Measurements from ENCODE around the gene FGD1. TPM values are rescaled to one million over a fixed set of nuclear protein-coding genes. Genes with fewer than 3 reads are reported as not detected.

Gene FGD1
- total RNA-seq, 4 donors from 2014 or later: 0.98 to 1.1 (median 1.0) TPM

DNA sequence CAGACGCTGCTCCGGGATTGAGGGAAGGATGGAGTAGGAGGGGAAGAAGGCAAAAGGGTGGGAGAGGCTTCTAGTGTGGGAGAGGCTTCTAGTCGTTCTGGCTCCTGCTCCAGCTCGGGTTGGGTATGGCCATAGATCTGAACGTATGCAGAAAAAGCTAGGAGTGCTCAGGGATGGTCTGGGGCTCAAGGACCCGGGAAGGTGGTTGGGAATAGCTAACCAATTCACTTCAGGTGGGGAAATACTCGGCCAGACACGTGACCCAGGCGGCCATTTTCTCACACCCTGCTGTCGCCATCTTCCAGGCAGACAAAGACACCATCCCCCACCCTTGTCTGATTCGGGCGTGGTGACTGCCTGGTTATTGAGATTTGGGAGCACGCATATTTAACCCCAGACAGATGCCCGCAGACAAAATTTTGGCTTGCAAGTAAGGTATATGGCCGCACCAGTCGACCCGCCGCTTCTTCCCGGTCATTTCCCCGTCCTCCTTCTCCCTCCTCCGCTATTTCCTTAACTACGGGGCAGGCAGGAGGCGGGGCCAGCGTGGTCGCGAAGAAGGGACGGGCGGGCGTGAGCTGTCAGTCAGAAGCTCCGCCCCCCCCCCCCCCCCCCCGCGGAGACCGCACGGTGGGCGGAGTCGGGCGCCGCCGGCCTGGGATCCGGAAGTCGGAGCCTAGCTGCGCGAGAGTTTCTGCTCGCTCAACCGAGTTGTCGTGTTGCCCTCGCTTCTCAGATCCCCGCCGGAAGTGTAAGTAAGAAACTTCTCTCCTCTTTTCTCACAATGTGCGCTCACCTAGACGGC, 33.7 kb upstream of the FGD1 start, which contains the start of gene GNL3L:
Gene GNL3L, plus strand, starts transcription at position 668 of the 805 bp plus-strand sequence. CDS start 2,348 bp downstream, outside the sequence.
- intact Hi-C loops (cut with DNase I; ENCODE audit: low total_unique reads): loop anchor here (2.0 to 5.0 kb wide), 4 partner anchors 33 to 473 kb away; partner anchors contain the start of genes APEX2, FGD1 and TSR2

DNA sequence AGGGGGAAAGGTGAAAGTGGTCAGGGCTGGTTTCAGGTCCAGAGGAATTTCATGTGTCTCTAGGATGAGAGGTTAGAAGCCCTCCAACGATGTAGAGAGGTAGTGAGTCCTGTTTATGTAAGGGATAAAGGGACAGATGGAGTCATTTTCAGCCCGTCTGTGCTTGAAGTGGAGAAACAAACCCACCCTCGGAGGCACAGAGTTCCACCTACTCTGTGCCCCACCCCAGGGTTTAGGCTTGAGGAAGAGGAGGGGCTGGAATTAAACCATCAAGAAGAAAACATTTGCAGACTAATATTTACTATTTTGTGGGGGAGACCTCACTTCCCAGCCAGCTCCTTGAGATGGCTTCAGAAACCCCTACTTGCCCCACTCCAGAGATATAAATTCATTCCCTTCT, 33.1 kb upstream of the FGD1 start:
- no peaks in the 10 kb centered on the region for H3K9me3 ChIP-seq
- H3K27me3 ChIP-seq: peaks cover 0 to 3% (median 0%) of the 10 kb centered on the region in 3 donors
- intact Hi-C loops (cut with DNase I; ENCODE audit: low total_unique reads) (loop anchor here (2.0 kb wide), 1 partner anchor 32 kb away; the partner anchor contains the start of gene FGD1), in situ Hi-C loops (cut with MboI; ENCODE audit: low sequenced_read_pairs in 4 of 4) (loop anchor here in 3 of 4 donors (25.0 kb wide), 2 partner anchors 342 to 492 kb away; partner anchors contain the start of genes FAM120C (in 2 of the 3) and PHF8 (in 2 of the 3))
- ATAC-seq (no peak), DNase-seq (no peak)
- H3K27ac ChIP-seq: peak overlapping the region; percentile 80 to 91 (median 84)
- TF ChIP-seq POLR2A (IDR thresholded peaks at IDR 0.05): no peak
- TF ChIP-seq, protein P1, sequence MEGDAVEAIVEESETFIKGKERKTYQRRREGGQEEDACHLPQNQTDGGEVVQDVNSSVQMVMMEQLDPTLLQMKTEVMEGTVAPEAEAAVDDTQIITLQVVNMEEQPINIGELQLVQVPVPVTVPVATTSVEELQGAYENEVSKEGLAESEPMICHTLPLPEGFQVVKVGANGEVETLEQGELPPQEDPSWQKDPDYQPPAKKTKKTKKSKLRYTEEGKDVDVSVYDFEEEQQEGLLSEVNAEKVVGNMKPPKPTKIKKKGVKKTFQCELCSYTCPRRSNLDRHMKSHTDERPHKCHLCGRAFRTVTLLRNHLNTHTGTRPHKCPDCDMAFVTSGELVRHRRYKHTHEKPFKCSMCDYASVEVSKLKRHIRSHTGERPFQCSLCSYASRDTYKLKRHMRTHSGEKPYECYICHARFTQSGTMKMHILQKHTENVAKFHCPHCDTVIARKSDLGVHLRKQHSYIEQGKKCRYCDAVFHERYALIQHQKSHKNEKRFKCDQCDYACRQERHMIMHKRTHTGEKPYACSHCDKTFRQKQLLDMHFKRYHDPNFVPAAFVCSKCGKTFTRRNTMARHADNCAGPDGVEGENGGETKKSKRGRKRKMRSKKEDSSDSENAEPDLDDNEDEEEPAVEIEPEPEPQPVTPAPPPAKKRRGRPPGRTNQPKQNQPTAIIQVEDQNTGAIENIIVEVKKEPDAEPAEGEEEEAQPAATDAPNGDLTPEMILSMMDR (IDR thresholded peaks at IDR 0.05 in 4 of 5, conservative IDR thresholded peaks at IDR 0.05 in 1 of 5): no peak
- H3K4me1 ChIP-seq: peaks cover 4 to 12% of the 10 kb centered on the region in 2 donors
- H3K4me3 ChIP-seq: peak overlapping the region; percentile 61 to 78 (median 69)
- H3K36me3 ChIP-seq: no peaks in the 10 kb centered on the region

More for the DNA sequence above, 33.7 kb upstream of the FGD1 start, which contains the start of gene GNL3L:
- peak within 1 kb of the TSS; percentile 80 to 91 (median 84) for H3K27ac ChIP-seq
- TF ChIP-seq, protein P1 (IDR thresholded peaks at IDR 0.05 in 4 of 5, conservative IDR thresholded peaks at IDR 0.05 in 1 of 5): no peak
- peak; percentile 38 to 50 for TF ChIP-seq POLR2A (IDR thresholded peaks at IDR 0.05)
- H3K9me3 ChIP-seq: no peaks in the 10 kb centered on the region
- no peaks in the 10 kb centered on the region for H3K36me3 ChIP-seq
- DNase-seq (peak; percentile 78 to 87), ATAC-seq (peak; percentile 91 to 92)
- in situ Hi-C loops (cut with MboI; ENCODE audit: low sequenced_read_pairs in 4 of 4): loop anchor here (10.0 to 25.0 kb wide), 3 partner anchors 85 to 492 kb away; partner anchors contain the start of genes FAM120C (in 2 of the 4), PHF8 (in 2 of the 4) and TSR2 (in 1 of the 4)
- no peaks in the 10 kb centered on the region for H3K27me3 ChIP-seq
- H3K4me1 ChIP-seq: peaks cover 4 to 12% of the 10 kb centered on the region in 2 donors
- peak within 1 kb of the TSS; percentile 64 to 84 (median 76) for H3K4me3 ChIP-seq

DNA sequence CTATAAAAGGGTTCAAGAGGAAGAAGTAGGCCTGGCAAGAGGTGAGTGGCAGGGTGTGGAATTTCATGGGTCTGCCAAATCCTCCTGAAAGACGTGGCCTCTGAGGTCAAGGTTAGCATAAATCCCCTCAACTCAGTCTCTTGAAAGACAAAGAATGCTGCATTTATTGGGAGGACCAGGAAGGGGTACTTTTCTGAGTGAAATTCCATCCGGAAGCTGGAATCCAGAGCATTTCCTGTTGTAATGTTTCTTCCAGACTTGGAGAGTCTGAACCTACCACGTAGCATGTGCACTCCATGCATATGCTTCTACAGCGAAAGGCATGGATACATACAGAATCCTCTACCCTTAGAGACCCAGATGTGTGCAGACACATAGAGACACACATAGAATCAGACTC, 13.4 kb upstream of the FGD1 start:
- no peak for DNase-seq
- no peaks in the 10 kb centered on the region for H3K9me3 ChIP-seq
- ATAC-seq: no peak
- in situ Hi-C loops (cut with MboI; ENCODE audit: low sequenced_read_pairs in 4 of 4): no loop called here
- H3K36me3 ChIP-seq: no peaks in the 10 kb centered on the region
- no peak for TF ChIP-seq POLR2A (IDR thresholded peaks at IDR 0.05)
- TF ChIP-seq, protein P1 (IDR thresholded peaks at IDR 0.05 in 4 of 5, conservative IDR thresholded peaks at IDR 0.05 in 1 of 5): no peak
- intact Hi-C loops (cut with DNase I; ENCODE audit: low total_unique reads): no loop called here
- no peak overlapping the region for H3K4me3 ChIP-seq
- no peaks in the 10 kb centered on the region for H3K4me1 ChIP-seq
- no peak overlapping the region for H3K27ac ChIP-seq
- no peaks in the 10 kb centered on the region for H3K27me3 ChIP-seq

DNA sequence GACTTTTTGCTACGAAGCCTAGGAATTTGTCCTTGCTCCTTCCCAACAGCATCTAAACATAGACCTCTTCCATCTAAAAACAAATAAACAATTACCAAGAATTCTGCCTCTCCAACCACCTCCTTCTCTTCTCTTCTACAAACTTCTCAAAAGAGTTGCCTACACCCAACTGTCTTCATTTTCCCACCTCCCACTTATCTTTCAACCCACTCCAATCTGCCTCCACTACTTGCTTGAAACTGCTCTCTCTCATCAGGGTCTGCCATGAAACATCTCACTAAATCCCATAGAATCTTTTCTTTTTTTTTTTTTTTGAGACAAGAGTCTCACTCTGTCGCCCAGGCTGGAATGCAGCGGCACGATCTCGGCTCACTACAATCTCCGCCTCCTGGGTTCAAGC, 902 bp upstream of the FGD1 start:
- TF ChIP-seq, protein P1 (IDR thresholded peaks at IDR 0.05 in 4 of 5, conservative IDR thresholded peaks at IDR 0.05 in 1 of 5): no peak
- no peak for TF ChIP-seq POLR2A (IDR thresholded peaks at IDR 0.05)
- Histone ChIP-seq H3K36me3 (no peaks in the 10 kb centered on the region), H3K4me1 (no peaks in the 10 kb centered on the region), H3K27me3 (peaks cover 0 to 4% (median 0%) of the 10 kb centered on the region in 3 donors), H3K27ac (peak overlapping the region in 2 of 4 donors; percentile 66 to 68), H3K9me3 (no peaks in the 10 kb centered on the region), H3K4me3 (no peak overlapping the region)
- in situ Hi-C loops (cut with MboI; ENCODE audit: low sequenced_read_pairs in 4 of 4): no loop called here
- DNase-seq (no peak), ATAC-seq (no peak)
- intact Hi-C loops (cut with DNase I; ENCODE audit: low total_unique reads): loop anchor here (2.0 kb wide), 1 partner anchor 32 kb away; no protein-coding TSS in a partner anchor

Measured in gastrocnemius medialis (tissue), 4 donors.